Breast epithelium (tissue), 3 donors: ENCODE data around the gene CATSPER4.

Source experiments
- POLR2A ChIP-seq: fragments of 450-650 bp; IDR thresholded peaks from one replicate; pipeline ENCODE4 v1.6.1; 2016; ENCODE audit warnings: antibody characterized with exemption, mild to moderate bottlenecking, moderate library complexity
- POLR2AphosphoS5 ChIP-seq, 3 donors: sonication (generic); formaldehyde crosslinking; IDR thresholded peaks; one replicate each; pipeline ENCODE4 v1.6.1; 2017; ENCODE audit warnings: antibody characterized with exemption in 3 of 3

- TF ChIP-seq POLR2A (no peak), POLR2AphosphoS5 (IDR thresholded peaks at IDR 0.05) (no peak)
These were observed 22.3 kb downstream of the CATSPER4 start for GRCh38 chr1:26212726-26213125.
